CD4-positive, alpha-beta T cell treated with Interleukin-1 beta for 1 hour (primary cell): ENCODE data around the gene ADAMTS5.

ENCODE experiments used
- DNase-seq, 2 donors: peaks; one replicate each; pipeline ENCODE4 v3.0.0-alpha.2; 2020 to 2022

The ADAMTS5 gene

GRCh38 chr21:26883768-26884167, 83.1 kb downstream of the ADAMTS5 start:
- DNase-seq: no peak

- DNase-seq: no peak
Measured at GRCh38 chr21:26881504-26882228, 85.2 kb downstream of the ADAMTS5 start.

- DNase-seq: no peak
Measured at GRCh38 chr21:26877018-26877417, 89.9 kb downstream of the ADAMTS5 start.

GRCh38 chr21:26874347-26874746, 92.5 kb downstream of the ADAMTS5 start:
- no peak for DNase-seq
